Tibial nerve (tissue), 3 donors: ENCODE results near the gene PAPPA.

Experiments used
- CTCF ChIP-seq, 5 experiments: fragments of 200-600 bp in 3 of 5; fragments of 450-650 bp in 2 of 5; sonication (generic) in 3 of 5; IDR thresholded peaks; one replicate each; pipeline ENCODE4 v1.5.1; 2016 to 2019; ENCODE audit warnings: antibody characterized with exemption in 5 of 5, mild to moderate bottlenecking in 3 of 5, moderate library complexity in 2 of 5
- POLR2A ChIP-seq, 2 donors: fragments of 450-650 bp; IDR thresholded peaks; one replicate each; pipeline ENCODE4 v1.6.1; 2017; ENCODE audit warnings: antibody characterized with exemption in 2 of 2, mild to moderate bottlenecking in 2 of 2, moderate library complexity in 2 of 2

GRCh38 chr9:116232424-116233159 lies 79.0 kb downstream of the PAPPA start:
- TF ChIP-seq CTCF (IDR thresholded peaks at IDR 0.05): no peak
- no peak for TF ChIP-seq POLR2A (IDR thresholded peaks at IDR 0.05)
